SIG-M5 treated with dmso at 0.1 percent for 504 hours (cell line): Measurements from ENCODE around the gene UNC5C.

Experiments used
- DNase-seq: peaks from one replicate; lab custom pipeline; 2025; ENCODE audit not compliant: unreplicated experiment; lab: John Stamatoyannopoulos, UW

UNC5C gene

GRCh38 chr4:95272797-95273196 lies 276.0 kb downstream of the UNC5C start:
- DNase-seq = no peak

- DNase-seq = no peak
Observed at GRCh38 chr4:95272036-95272435, 276.7 kb downstream of the UNC5C start.

DNA sequence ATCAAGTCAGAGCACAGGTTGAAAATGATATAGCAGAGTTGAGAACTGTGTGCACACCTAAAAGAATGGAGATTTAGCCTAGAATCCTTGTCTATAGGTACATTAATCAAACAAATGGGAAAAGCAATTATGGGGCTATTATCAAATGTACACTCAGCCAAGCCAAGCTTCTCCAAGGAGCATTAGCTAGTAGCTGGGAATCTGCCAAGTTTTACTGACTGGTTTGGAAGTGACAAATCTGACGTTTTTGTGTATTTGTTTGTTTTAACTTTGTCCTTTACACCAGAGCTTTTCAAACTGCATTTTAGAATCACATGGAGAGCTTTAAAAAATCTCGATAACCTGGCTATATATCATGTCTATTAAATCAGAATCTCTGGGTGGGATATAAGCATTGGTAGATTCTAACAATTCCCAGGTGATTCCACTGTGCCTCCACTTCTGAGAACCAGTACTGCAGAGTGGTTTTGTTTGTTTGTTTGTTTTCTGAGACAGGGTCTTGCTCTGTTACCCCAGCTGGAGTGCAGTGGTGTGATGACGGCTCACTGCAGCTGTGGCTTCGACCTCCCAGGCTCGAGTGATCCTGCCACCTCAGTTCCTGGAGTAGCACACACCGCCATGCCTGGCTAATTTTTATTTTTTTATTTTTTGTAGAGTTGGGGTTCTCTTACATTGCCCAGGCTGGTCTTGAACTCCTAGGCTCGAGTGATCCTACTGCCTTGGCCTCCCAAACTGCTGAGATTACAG lies 279.8 kb downstream of the UNC5C start:
- no peak for DNase-seq

GRCh38 chr4:95267081-95267480 lies 281.7 kb downstream of the UNC5C start:
- DNase-seq = no peak

DNA sequence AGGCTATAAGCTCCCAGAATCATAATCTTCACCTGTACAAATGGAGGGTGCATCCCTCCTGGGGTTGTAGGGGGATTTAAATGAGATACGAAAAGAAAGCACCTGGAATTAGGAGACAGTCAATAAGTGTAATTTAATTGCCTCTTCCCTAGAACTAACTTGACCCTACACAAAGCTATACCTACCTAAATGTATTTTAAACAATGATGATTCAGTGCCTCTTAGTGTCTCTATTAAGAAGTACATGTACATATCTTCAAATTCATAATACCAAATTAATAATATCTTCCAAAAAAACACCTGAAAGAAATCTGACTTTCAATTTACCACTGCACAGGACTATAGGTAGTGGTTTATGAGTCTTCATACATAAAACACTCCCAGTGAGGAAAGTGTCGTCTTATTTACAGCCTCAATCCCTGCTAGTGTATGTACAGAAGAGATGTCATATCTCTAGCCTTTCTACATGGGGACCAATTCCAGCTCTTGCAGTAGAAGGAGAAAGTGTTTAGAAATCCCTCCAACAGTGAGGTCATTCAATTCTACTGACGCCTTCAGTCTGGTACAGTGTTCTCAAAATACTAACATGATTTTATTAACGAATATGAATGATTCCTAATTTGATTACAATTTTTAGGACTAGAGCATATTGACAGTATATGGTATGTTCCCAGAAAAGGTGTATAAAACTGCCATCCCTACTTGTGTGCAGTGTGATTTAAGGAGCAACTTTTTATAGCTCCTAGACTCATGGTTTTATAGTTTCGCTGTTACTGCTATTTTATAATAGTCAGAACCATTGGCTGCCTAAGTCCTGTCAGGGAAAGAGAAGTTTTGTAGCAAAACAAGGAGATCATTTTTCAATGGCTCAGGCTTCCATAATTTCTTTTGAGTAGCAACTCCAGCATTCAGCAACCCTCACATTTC lies 282.7 kb downstream of the UNC5C start:
- DNase-seq = no peak

DNA sequence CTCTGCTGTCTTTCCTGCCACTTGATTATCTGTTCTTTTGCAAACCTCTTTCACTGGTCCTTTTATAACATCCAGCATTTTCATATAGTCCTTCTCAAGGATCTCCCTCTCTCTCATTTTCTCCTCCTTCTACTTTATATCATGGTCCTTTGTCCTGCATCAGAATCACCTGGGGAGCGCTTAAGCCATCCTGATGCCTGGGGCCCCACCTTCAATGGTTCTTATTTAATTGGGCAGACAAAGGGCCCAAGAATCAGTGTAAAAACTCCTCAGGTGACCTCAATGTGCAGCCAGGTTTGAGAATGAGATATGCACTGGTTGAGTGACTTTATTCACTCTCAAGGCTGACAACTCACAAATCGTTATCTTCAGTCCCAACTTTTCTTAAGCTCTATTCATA lies 283.9 kb downstream of the UNC5C start:
- no peak for DNase-seq

DNA sequence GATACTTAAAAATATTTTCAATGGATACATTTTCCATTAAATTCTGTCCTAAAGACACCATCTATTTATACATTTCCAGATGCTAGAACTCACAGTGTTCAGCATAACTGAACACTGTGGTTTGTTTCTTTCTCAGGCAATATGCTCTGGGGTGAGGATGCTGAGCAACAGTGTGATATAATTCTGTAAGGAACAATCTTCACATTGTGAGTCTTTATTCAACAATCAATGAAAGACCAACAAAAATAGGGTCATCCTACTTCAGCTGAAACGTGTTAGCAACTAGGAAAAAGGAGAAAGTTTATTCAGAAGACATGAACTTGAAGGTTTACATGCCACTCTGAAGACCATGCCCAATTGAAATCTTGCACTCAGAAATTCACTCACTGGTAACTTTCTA lies 284.8 kb downstream of the UNC5C start:
- DNase-seq = no peak

DNA sequence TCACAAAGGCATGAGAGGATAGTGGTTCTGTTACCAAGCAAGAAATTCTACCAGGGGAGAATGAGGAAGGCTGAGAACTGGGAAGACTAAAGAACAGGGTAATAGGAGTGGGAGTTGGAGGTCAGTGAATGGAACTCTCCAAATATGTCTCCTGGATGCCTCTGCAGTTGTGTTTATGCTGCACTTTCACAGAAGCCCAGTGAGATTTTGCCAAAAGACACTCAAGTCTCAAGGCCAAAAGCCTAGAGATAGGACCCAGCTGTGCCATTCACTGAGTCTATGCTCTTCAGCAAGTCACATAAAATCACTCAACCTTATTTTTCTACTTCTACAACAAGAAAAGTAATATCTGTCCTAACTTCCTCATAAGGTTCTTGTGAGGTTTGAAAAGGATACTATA lies 285.4 kb downstream of the UNC5C start:
- DNase-seq = no peak

- no peak for DNase-seq
Observed at GRCh38 chr4:95256108-95256835, 292.5 kb downstream of the UNC5C start.

- no peak for DNase-seq
Observed at GRCh38 chr4:95255396-95256107, 293.2 kb downstream of the UNC5C start.

DNA sequence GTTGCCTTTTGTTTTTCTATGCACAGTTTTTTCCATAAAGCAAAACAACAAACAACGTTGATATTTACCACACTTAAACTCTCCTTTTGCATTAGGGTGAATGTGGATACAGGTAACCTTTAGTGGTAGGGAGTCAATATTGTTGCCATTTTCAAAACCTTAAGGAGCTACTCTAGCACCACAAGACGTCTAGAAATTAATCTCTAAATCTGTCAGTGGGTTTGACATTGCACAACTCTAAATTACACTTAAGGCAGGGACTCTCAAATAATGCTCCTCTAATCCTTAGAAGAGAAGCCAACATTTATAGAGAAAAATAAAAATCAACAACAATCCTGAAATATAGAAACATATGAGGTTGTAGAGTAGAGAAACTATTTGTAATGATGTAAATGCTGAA lies 297.2 kb downstream of the UNC5C start:
- no peak for DNase-seq

DNA sequence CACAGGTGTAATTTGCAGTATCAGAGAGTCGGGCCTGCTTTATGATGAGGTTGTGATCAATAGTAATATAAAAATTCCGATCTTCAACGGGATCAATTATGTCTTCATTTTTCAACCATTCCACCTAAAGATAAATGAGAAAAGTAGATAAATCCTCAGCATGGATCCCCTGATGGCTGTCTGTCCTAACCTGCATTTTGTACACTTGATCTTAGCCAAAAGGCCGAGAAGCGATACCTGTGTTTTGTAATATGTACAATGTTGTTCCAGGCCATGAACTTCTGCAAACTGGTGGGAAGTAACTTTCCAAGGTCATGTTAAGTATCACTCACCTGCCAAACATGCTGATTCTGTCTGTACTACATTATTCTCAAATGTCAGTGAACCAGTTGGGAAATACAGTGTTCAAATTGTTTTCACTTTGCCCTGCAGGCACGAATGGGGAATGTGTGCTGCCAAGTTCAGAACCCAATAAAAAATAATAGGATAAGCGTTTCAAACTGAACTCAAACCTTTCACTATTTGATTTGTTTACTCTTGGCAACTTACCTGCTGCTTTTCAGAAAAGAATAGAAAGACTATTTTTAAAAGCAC lies 298.1 kb downstream of the UNC5C start:
- peak; percentile 35 for DNase-seq

- no peak for DNase-seq
Observed at GRCh38 chr4:95249426-95250021, 299.2 kb downstream of the UNC5C start.

DNA sequence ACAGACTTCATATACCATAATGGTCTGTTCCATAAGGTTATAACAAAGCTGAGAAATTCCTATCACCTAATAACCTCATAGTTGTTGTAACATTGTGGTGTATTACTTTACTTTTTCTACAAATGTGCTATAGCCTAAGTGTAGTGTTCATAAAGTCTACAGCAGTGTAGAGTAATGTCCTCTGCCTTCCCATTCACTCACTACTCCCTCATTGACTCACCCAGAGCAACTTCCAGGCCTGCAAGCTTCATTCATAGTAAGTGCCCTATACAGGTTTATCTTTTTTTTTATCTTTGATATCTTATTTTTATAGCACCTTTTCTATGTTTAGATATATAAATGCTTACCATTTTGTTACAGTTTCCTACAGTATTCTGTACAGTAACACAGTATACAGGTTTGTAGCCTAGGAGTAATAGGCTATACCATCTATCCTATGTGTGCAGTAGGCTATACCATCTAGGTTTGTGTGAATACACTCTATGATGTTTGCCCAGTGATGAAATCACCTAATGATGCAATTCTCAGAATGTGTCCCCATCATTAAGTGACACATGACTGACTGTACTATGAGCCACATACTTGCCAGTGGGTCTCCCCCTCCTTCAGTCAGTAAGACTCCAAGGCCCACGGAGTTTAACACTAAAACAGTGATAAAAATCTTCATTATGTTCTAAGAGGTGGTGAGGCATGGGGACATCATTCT lies 299.9 kb downstream of the UNC5C start:
- DNase-seq = no peak

DNA sequence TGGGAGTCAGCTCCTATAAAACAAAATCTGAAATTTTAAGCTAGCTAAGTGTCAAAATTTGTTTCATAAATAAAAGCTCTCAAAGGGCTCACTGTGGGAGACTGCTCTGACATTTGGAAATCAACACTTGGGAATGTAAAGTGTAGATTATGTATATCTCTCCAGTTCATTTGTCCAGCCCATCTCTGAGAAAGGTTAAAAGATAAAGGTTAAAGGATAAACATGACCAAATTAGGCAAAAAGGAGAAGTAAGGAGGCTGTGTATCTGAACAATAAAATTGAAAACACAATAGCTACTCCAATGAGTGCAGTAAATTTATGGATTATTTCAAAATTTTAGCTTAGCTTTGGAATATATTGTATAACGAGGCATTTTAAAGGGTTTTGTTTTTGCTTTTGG lies 304.9 kb downstream of the UNC5C start:
- no peak for DNase-seq

DNA sequence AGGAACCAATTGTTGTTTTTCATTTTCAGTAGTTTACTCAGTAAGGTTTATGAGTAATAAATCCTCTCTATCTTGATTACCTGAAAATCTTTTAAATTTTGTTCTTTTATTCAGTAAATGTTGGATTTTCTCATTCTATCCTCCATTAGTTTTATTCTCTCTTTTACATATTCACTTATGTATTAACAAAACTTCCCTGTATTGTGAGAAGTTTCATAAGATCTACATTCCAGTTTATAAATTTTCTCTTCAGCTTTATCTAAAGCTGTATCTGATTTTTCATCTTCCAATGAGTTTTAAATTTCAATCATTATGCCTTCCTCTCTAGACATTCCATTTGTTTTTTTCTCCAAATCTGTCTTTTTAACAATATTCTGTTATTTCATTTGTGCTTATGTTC lies 310.2 kb downstream of the UNC5C start:
- no peak for DNase-seq

DNA sequence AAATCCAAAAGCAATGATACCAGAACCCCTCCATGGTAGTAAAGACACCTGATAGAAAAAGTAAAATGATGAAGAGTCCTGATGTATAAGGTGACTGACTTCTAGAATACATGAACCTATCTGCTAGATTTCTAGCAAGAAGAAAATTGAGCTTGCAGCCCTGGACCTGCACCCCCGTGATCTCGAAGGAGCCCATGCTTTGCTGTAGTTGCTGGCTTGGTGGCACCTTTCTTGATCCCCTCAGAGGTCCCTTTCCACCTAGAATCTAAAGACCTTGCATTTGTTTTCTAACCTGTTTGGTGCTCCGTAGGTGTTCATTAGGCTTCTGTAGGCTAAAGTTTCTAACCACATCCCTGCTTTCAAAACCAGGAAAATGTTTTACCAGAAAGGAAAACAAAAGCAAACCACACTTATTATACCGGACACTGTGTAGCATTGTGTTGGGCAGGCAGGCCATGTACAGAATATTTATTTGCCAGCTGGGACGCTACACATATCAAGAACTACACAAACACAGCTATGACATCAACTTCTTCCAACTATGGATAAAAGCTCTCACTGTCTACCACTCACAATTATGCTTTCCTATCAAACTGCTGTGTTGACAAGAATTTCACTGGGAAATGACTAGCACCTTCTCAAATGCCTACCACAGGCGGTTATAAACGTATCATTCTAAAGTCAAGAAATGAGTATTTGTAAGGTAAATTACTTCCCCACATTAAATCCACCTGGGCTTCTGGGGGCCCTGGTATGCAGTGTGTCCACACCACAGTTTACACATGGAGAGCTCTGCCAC lies 316.2 kb downstream of the UNC5C start:
- DNase-seq = no peak

GRCh38 chr4:95231681-95232080 lies 317.1 kb downstream of the UNC5C start:
- DNase-seq = no peak

- DNase-seq = no peak
Observed at GRCh38 chr4:95225849-95226248, 322.9 kb downstream of the UNC5C start.
